ENCODE results near the gene RAB25. TPM values are rescaled to one million over a fixed set of nuclear protein-coding genes. Genes with fewer than 3 reads are reported as not detected.

RAB25 gene
- polyA plus RNA-seq, 2 of the 4 experiments (the other 2 are of a cell fraction), result not detected

DNA sequence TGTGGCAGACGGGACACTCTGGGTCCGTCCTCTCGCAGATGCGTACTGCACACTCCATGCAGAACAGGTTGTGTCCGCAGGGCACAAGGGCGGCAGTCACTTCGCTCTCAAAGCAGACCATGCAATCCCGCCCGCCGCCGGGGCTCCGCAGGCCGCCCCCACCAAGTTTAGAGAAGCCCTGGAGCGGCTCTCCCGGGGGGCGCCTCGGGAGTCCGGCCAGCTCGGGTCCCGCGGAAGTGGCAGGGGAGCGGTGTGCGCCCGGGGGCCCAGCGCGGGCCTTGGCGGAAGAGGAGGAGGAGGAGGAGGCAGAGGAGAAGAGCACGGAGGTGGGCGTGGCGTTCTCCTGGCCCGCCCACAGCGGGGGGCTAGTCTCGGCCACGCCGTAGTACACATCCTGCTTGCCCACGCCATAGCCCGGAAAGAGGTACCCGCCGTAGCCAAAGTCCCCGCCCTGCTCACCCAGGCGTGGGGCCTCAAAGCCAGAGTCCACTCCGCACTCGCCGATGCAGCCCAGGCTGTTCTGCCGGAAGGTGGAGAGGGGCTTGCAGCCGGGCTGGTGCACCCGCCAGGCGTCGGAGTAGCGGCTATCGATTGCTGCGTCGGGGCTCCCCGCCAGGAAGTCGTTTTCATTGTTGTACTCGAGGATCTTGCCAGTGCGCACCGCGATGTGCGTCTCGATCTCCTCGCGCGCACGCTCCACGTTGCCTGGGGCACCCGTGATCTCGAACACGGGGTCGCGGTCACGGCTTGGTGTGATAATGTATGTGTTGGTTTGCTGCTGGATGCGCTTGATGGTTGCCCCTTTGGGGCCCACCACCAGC, 15.9 kb downstream of the RAB25 start:
- no peak for ATAC-seq
- no peak for FAIRE-seq
- CTCF ChIA-PET, result interaction anchor here (2.0 to 2.9 kb wide), 2 partner anchors 11 to 13 kb away, joined by 5 to 29 read pairs; no protein-coding TSS in a partner anchor

DNA sequence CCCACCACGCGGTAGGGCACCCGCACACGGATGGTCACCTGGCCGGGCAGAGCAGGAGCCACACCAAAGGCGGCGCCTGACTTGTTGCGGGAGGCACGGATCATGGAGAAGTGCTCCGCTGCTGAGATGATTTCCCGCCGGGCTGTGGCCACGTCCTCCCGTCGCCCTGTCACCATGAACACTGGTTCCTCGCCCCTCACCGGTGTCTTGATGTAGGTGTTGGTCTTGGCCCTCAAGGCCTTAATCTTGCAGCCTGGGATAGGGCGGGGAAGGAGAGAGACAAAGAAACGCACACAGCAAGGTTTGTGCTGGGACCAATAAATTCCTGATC, 16.4 kb downstream of the RAB25 start:
- WGBS (ENCODE audit: missing lambda C conversion rate), result 92% methylated on average over 18 of the region's 19 CpGs
- CTCF ChIA-PET, result interaction anchor here (2.1 to 2.9 kb wide), 2 partner anchors 11 to 53 kb away, joined by 8 to 19 read pairs; no protein-coding TSS in a partner anchor
- Histone ChIP-seq H3K27ac (no peak overlapping the region), H3K4me2 (no peak overlapping the region), H3K4me1 (peaks cover 11% of the 10 kb centered on the region; the same call in 2 of the 3 replicates), H3K9me3 (no peaks in the 10 kb centered on the region), H3K4me3 (no peak overlapping the region)
- DNase-seq (ENCODE audit: low read depth in 1 of 2, low spot score in 1 of 2) (no peak), FAIRE-seq (no peak), ATAC-seq (no peak)
- TF ChIP-seq RFX5 (IDR thresholded peaks at IDR 0.05) (no peak), NPAS2 (CRISPR knock-in tag; IDR thresholded peaks at IDR 0.05; ENCODE audit: borderline replicate concordance) (no peak), ZC3H11A (IDR thresholded peaks at IDR 0.05) (no peak), ZNF302 (CRISPR knock-in tag; IDR thresholded peaks at IDR 0.05) (no peak), GATA3 (IDR thresholded peaks at IDR 0.05; ENCODE audit: borderline replicate concordance) (no peak), TFCP2L1 (CRISPR knock-in tag; IDR thresholded peaks at IDR 0.05) (no peak), RNF2 (IDR thresholded peaks at IDR 0.05; ENCODE audit: borderline replicate concordance, low read depth) (no peak), NFE2L2 (conservative IDR thresholded peaks at IDR 0.05; ENCODE audit: low read length) (no peak), HOXB5 (CRISPR knock-in tag; IDR thresholded peaks at IDR 0.05) (no peak), MAFK (IDR thresholded peaks at IDR 0.05; ENCODE audit: partially characterized antibody) (no peak), HOXA7 (CRISPR knock-in tag; IDR thresholded peaks at IDR 0.05) (no peak), KDM1A (IDR thresholded peaks at IDR 0.05; ENCODE audit: low read depth) (no peak), FOSL2 (IDR thresholded peaks at IDR 0.05) (no peak), FOSL2 (CRISPR knock-in tag; IDR thresholded peaks at IDR 0.05) (no peak)
- TF ChIP-seq, protein P1, sequence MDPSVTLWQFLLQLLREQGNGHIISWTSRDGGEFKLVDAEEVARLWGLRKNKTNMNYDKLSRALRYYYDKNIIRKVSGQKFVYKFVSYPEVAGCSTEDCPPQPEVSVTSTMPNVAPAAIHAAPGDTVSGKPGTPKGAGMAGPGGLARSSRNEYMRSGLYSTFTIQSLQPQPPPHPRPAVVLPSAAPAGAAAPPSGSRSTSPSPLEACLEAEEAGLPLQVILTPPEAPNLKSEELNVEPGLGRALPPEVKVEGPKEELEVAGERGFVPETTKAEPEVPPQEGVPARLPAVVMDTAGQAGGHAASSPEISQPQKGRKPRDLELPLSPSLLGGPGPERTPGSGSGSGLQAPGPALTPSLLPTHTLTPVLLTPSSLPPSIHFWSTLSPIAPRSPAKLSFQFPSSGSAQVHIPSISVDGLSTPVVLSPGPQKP (IDR thresholded peaks at IDR 0.05; ENCODE audit: low read depth, low read length), result no peak
- TF ChIP-seq, protein P2, sequence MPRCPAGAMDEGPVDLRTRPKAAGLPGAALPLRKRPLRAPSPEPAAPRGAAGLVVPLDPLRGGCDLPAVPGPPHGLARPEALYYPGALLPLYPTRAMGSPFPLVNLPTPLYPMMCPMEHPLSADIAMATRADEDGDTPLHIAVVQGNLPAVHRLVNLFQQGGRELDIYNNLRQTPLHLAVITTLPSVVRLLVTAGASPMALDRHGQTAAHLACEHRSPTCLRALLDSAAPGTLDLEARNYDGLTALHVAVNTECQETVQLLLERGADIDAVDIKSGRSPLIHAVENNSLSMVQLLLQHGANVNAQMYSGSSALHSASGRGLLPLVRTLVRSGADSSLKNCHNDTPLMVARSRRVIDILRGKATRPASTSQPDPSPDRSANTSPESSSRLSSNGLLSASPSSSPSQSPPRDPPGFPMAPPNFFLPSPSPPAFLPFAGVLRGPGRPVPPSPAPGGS (IDR thresholded peaks at IDR 0.05), result no peak
- TF ChIP-seq, protein P3, sequence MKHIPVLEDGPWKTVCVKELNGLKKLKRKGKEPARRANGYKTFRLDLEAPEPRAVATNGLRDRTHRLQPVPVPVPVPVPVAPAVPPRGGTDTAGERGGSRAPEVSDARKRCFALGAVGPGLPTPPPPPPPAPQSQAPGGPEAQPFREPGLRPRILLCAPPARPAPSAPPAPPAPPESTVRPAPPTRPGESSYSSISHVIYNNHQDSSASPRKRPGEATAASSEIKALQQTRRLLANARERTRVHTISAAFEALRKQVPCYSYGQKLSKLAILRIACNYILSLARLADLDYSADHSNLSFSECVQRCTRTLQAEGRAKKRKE (CRISPR knock-in tag; IDR thresholded peaks at IDR 0.05; ENCODE audit: low read depth), result no peak
- TF ChIP-seq, protein P4, sequence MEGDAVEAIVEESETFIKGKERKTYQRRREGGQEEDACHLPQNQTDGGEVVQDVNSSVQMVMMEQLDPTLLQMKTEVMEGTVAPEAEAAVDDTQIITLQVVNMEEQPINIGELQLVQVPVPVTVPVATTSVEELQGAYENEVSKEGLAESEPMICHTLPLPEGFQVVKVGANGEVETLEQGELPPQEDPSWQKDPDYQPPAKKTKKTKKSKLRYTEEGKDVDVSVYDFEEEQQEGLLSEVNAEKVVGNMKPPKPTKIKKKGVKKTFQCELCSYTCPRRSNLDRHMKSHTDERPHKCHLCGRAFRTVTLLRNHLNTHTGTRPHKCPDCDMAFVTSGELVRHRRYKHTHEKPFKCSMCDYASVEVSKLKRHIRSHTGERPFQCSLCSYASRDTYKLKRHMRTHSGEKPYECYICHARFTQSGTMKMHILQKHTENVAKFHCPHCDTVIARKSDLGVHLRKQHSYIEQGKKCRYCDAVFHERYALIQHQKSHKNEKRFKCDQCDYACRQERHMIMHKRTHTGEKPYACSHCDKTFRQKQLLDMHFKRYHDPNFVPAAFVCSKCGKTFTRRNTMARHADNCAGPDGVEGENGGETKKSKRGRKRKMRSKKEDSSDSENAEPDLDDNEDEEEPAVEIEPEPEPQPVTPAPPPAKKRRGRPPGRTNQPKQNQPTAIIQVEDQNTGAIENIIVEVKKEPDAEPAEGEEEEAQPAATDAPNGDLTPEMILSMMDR (IDR thresholded peaks at IDR 0.05), result no peak
- TF ChIP-seq, protein P5, sequence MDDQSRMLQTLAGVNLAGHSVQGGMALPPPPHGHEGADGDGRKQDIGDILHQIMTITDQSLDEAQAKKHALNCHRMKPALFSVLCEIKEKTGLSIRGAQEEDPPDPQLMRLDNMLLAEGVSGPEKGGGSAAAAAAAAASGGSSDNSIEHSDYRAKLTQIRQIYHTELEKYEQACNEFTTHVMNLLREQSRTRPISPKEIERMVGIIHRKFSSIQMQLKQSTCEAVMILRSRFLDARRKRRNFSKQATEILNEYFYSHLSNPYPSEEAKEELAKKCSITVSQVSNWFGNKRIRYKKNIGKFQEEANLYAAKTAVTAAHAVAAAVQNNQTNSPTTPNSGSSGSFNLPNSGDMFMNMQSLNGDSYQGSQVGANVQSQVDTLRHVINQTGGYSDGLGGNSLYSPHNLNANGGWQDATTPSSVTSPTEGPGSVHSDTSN (IDR thresholded peaks at IDR 0.05), result no peak
- POLR2A ChIA-PET, result no interaction called here

More for the DNA sequence above, 15.9 kb downstream of the RAB25 start:
- no peak for TF ChIP-seq CEBPB (IDR thresholded peaks at IDR 0.05)
- no peak for TF ChIP-seq POLR2AphosphoS2 (conservative IDR thresholded peaks at IDR 0.05; ENCODE audit: low read length)
- TF ChIP-seq ZC3H11A (IDR thresholded peaks at IDR 0.05), result no peak
- TF ChIP-seq GATA3 (IDR thresholded peaks at IDR 0.05; ENCODE audit: borderline replicate concordance), result no peak
- no peak for TF ChIP-seq JUNB (IDR thresholded peaks at IDR 0.05)
- TF ChIP-seq ZNF302 (CRISPR knock-in tag; IDR thresholded peaks at IDR 0.05), result no peak
- no peak for TF ChIP-seq MYC (IDR thresholded peaks at IDR 0.05; ENCODE audit: borderline replicate concordance, low read length)
- Histone ChIP-seq H3K27ac (no peak overlapping the region), H3K4me2 (no peak overlapping the region), H3K9me3 (no peaks in the 10 kb centered on the region), H3K4me1 (peaks cover 11% of the 10 kb centered on the region; the same call in 2 of the 3 replicates), H3K4me3 (no peak overlapping the region)
- POLR2A ChIA-PET, result no interaction called here
- DNase-seq (ENCODE audit: low read depth in 1 of 2, low spot score in 1 of 2), result no peak
- WGBS (ENCODE audit: missing lambda C conversion rate), result 96% methylated on average over 73 of the region's 73 CpGs
